ENCODE data around the gene URM1.
"Not testable (repeated sequence)": the region's sequence is repeated elsewhere in the genome, so short reads cannot be mapped to it uniquely, and the experiment has no call there.

Gene URM1

GRCh38 chr9:128411364-128412119 is 40.4 kb downstream of the URM1 start:
- no peak for DNase-seq

GRCh38 chr9:128412120-128412790 is 41.1 kb downstream of the URM1 start:
- DNase-seq = no peak

GRCh38 chr9:128413728-128414127 is 42.6 kb downstream of the URM1 start:
- DNase-seq = not testable (repeated sequence)

- DNase-seq = no peak
Measured at GRCh38 chr9:128414461-128414860, 43.3 kb downstream of the URM1 start.

- no peak for DNase-seq
Measured at GRCh38 chr9:128415281-128415680, 44.1 kb downstream of the URM1 start.

- no peak for DNase-seq
Measured at GRCh38 chr9:128416014-128416413, 44.8 kb downstream of the URM1 start.

GRCh38 chr9:128416432-128417019 is 45.4 kb downstream of the URM1 start:
- DNase-seq = no peak

GRCh38 chr9:128419061-128419925 is 48.1 kb downstream of the URM1 start:
- peak; percentile 38 for DNase-seq

GRCh38 chr9:128420060-128420650 is 49.0 kb downstream of the URM1 start:
- DNase-seq = peak; percentile 60

- DNase-seq = peak; percentile 31
Measured at GRCh38 chr9:128420651-128421481, 49.7 kb downstream of the URM1 start, which contains the start of gene CERCAM. TSS of gene CERCAM (plus strand) at chr9:128420857. CDS start at chr9:128420878, 21 bp downstream.

- no peak for DNase-seq
Measured at GRCh38 chr9:128421482-128421996, 50.4 kb downstream of the URM1 start.

- DNase-seq = not testable (repeated sequence)
Measured at GRCh38 chr9:128422022-128422782, 51.0 kb downstream of the URM1 start.

GRCh38 chr9:128422783-128423150 is 51.6 kb downstream of the URM1 start:
- no peak for DNase-seq

- not testable (repeated sequence) for DNase-seq
Measured at GRCh38 chr9:128423356-128423755, 52.2 kb downstream of the URM1 start.

GRCh38 chr9:128424268-128424780 is 53.1 kb downstream of the URM1 start:
- DNase-seq = no peak

GRCh38 chr9:128428644-128429512 is 57.7 kb downstream of the URM1 start:
- no peak for DNase-seq

GRCh38 chr9:128429513-128430086 is 58.4 kb downstream of the URM1 start:
- no peak for DNase-seq

GRCh38 chr9:128431207-128431606 is 60.0 kb downstream of the URM1 start:
- no peak for DNase-seq

GRCh38 chr9:128434340-128434739 is 63.2 kb downstream of the URM1 start:
- DNase-seq = no peak
